Neural crest cell (in vitro differentiated cells): ENCODE data around the gene PLGRKT. TPM values are rescaled to one million over a fixed set of nuclear protein-coding genes. Genes with fewer than 3 reads are reported as not detected.

Experiments
- DNase-seq: peaks from one replicate; pipeline ENCODE4 v3.0.0; 2021; ENCODE audit warnings: low read depth, mixed read lengths, low spot score
- H3K27ac Mint-ChIP-seq: one replicate; pipeline ENCODE4 v1.8.0; 2021; ENCODE audit warnings: mild to moderate bottlenecking, mixed read lengths; ENCODE audit not compliant: unreplicated experiment
- H3K27me3 Mint-ChIP-seq: 2 replicates; pipeline ENCODE4 v1.8.0; 2021; ENCODE audit warnings: low read depth, mild to moderate bottlenecking, mixed read lengths
- H3K36me3 Mint-ChIP-seq: 2 replicates; pipeline ENCODE4 v1.8.0; 2021; ENCODE audit warnings: low read depth, mild to moderate bottlenecking, mixed read lengths
- H3K4me1 Mint-ChIP-seq: 2 replicates; pipeline ENCODE4 v1.8.0; 2021; ENCODE audit warnings: mixed read lengths
- H3K4me3 Mint-ChIP-seq: one replicate; pipeline ENCODE4 v1.8.0; 2021; ENCODE audit warnings: mild to moderate bottlenecking, mixed read lengths
- H3K9me3 Mint-ChIP-seq: 2 replicates; pipeline ENCODE4 v1.8.0; 2021; ENCODE audit warnings: mixed read lengths
- CTCF ChIP-seq: fragments of 200-600 bp; sonication (generic); conservative IDR thresholded peaks from 2 replicates; pipeline ENCODE4 v1.5.0; 2021; ENCODE audit warnings: antibody characterized with exemption, mild to moderate bottlenecking
- total RNA-seq: library from RNA; stranded (reverse); gene quantifications from 2 replicates; pipeline ENCODE4 v1.2.1, GENCODE V29; 2021

Gene PLGRKT
- total RNA-seq, 1 donor from 2014 or later = 24.6 TPM

- no peak overlapping the region for H3K27ac Mint-ChIP-seq
- DNase-seq = no peak
- no peaks in the 10 kb centered on the region for H3K27me3 Mint-ChIP-seq
- no peaks in the 10 kb centered on the region for H3K9me3 Mint-ChIP-seq
- H3K4me1 Mint-ChIP-seq = no peaks in the 10 kb centered on the region
- no peak for TF ChIP-seq CTCF
- peaks cover 2% of the 10 kb centered on the region for H3K36me3 Mint-ChIP-seq
- H3K4me3 Mint-ChIP-seq = no peak overlapping the region
Measured at GRCh38 chr9:5375790-5376477, 61.8 kb downstream of the PLGRKT start.

GRCh38 chr9:5375091-5375490 lies 62.6 kb downstream of the PLGRKT start:
- no peak for TF ChIP-seq CTCF

GRCh38 chr9:5364294-5365024 lies 73.3 kb downstream of the PLGRKT start:
- Mint-ChIP-seq H3K9me3 (peaks cover 6% of the 10 kb centered on the region), H3K4me3 (no peak overlapping the region), H3K27me3 (no peaks in the 10 kb centered on the region), H3K27ac (no peak overlapping the region), H3K4me1 (no peaks in the 10 kb centered on the region), H3K36me3 (peaks cover 3% of the 10 kb centered on the region)
- no peak for TF ChIP-seq CTCF
- DNase-seq = no peak

More at GRCh38 chr9:5375091-5375490, 62.6 kb downstream of the PLGRKT start:
- no peaks in the 10 kb centered on the region for H3K9me3 Mint-ChIP-seq
- H3K27ac Mint-ChIP-seq = no peak overlapping the region
- DNase-seq = no peak
- no peak overlapping the region for H3K4me3 Mint-ChIP-seq
- no peaks in the 10 kb centered on the region for H3K4me1 Mint-ChIP-seq
- no peaks in the 10 kb centered on the region for H3K27me3 Mint-ChIP-seq
- peaks cover 2% of the 10 kb centered on the region for H3K36me3 Mint-ChIP-seq

GRCh38 chr9:5361326-5362010 lies 76.3 kb downstream of the PLGRKT start:
- peaks cover 4% of the 10 kb centered on the region for H3K36me3 Mint-ChIP-seq
- H3K4me3 Mint-ChIP-seq = no peak overlapping the region
- no peak for TF ChIP-seq CTCF

GRCh38 chr9:5360341-5360740 lies 77.4 kb downstream of the PLGRKT start:
- H3K9me3 Mint-ChIP-seq = no peaks in the 10 kb centered on the region
- H3K4me3 Mint-ChIP-seq = no peak overlapping the region
- no peaks in the 10 kb centered on the region for H3K4me1 Mint-ChIP-seq
- H3K27ac Mint-ChIP-seq = no peak overlapping the region
- TF ChIP-seq CTCF = no peak
- H3K27me3 Mint-ChIP-seq = no peaks in the 10 kb centered on the region
- DNase-seq = no peak
- H3K36me3 Mint-ChIP-seq = peaks cover 4% of the 10 kb centered on the region

More at GRCh38 chr9:5361326-5362010, 76.3 kb downstream of the PLGRKT start:
- Mint-ChIP-seq H3K9me3 (no peaks in the 10 kb centered on the region), H3K27ac (no peak overlapping the region), H3K27me3 (no peaks in the 10 kb centered on the region), H3K4me1 (no peaks in the 10 kb centered on the region)
- no peak for DNase-seq
